ENCODE results near the gene REEP6. TPM values are rescaled to one million over a fixed set of nuclear protein-coding genes. Genes with fewer than 3 reads are reported as not detected.
A peak's percentile ranks its signal among the peaks of the same experiment; 100 is the strongest.

Gene REEP6
- total and polyA plus RNA-seq, 2 of the 4 experiments (the other 2 are of a cell fraction), result 1.3 to 2.2 TPM

DNA sequence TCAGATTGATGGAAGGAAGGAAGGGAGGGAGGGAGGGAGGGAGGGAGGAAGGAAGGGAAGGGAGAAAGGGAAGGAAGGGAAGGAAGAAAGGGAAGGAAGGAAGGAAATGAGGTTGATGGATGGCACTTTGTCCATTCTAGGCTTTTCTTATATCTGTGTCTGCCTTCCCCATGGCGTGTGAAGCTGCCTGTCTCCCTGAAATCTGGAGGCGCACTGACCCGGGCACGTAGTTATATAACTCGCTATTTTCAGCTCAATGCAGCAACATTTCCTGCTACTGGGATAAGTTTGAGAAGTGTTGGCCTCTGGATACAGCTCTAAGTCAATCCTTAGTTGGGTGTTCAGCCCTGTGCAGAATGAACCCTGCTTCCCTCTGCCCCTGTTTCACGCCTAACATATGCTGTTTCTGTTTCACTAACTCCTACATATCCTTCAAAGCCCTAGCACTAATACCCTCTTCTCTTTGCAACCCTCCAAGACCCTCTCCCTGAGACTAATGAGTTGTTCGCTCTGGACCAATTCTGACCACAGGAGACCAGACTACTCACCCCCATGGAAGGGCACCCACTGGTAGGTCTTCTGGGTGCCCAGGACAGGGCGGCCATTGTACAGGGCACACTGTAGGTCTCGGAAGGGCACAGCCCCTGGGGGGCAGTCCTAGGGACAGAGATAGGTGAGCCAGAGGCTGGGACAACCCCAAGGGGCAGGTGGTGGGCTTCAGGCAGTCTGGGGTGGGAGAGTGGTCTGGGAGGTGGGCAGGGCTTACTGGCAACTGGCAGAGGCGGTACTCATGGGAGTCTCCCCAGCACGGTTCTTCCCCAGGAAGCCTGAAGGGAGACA lies 18.8 kb downstream of the REEP6 start:
- dilution Hi-C loops (cut with HindIII; ENCODE audit: low sequenced_read_pairs, unreplicated experiment), result no loop called here
- H3K79me1 ChIP-seq (ENCODE audit: low read depth in 1 of 2, low read length in 2 of 2), result peaks cover 4 to 15% of the 10 kb centered on the region in 2 experiments; a peak in 1 of 4 replicates
- peaks cover 13% of the 10 kb centered on the region for H3K36me3 ChIP-seq (ENCODE audit: control insufficient read depth, insufficient read depth, low read length)
- in situ Hi-C loops (cut with MboI; ENCODE audit: low sequenced_read_pairs), result no loop called here
- H2BK15ac ChIP-seq (ENCODE audit: low read depth, low read length), result no peak overlapping the region
- H2AK5ac ChIP-seq (ENCODE audit: low read depth, low read length), result no peak overlapping the region
- H3K4me2 ChIP-seq (ENCODE audit: low read depth, low read length), result no peak overlapping the region
- H3K9ac ChIP-seq (ENCODE audit: low read depth, low read length), result no peak overlapping the region
- H2AK9ac ChIP-seq (replicated peaks; ENCODE audit: low read depth, low read length, poor library complexity), result peak overlapping the region; percentile 63
- POLR2A ChIA-PET (ENCODE audit: unreplicated experiment), result no interaction called here
- no peaks in the 10 kb centered on the region for H3K9me3 ChIP-seq (ENCODE audit: control insufficient read depth, insufficient read depth, low read length)
- no peak overlapping the region for H4K5ac ChIP-seq (ENCODE audit: low read depth, low read length)
- H3K9me1 ChIP-seq (ENCODE audit: insufficient read depth, low read length), result no peaks in the 10 kb centered on the region; the same call in 1 of the 2 replicates
- peaks cover 6% of the 10 kb centered on the region; the same call in 1 of the 2 replicates for H4K20me1 ChIP-seq (ENCODE audit: insufficient read depth, low read length)
- H3K27me3 ChIP-seq (ENCODE audit: control insufficient read depth, insufficient read depth, low read length), result no peaks in the 10 kb centered on the region
- no peak overlapping the region for H3K14ac ChIP-seq (replicated peaks; ENCODE audit: low read depth, low read length)
- intact Hi-C loops (cut with micrococcal nuclease), result no loop called here
- H3K4me1 ChIP-seq (ENCODE audit: control insufficient read depth, insufficient read depth, low read length), result peaks cover 6% of the 10 kb centered on the region
- H3K56ac ChIP-seq (ENCODE audit: extremely low read depth, insufficient read depth, low read length), result no peak overlapping the region
- no peak overlapping the region for H3K18ac ChIP-seq (ENCODE audit: low read depth, low read length)
- no TSS peak for BruUV-seq (replicated peaks)
- CTCF ChIA-PET, result no interaction called here
- WGBS, 2 experiments (ENCODE audit: extremely low coverage in 2 of 2, insufficient read length in 1 of 2), result 67% methylated on average over 3 of the region's 11 CpGs; no CpG with 5 or more reads in 1 of the 2 experiments
- H4K91ac ChIP-seq (ENCODE audit: insufficient read depth, low read depth, low read length), result no peak overlapping the region
- no peak overlapping the region for H2BK5ac ChIP-seq (ENCODE audit: low read depth, low read length, poor library complexity, severe bottlenecking)
- ATAC-seq (ENCODE audit: low read depth) (no peak), DNase-seq (no peak)
- H4K8ac ChIP-seq (ENCODE audit: low read depth in 2 of 2, low read length in 2 of 2), result no peak overlapping the region
- H3K4me3 ChIP-seq (ENCODE audit: insufficient read depth, low read depth, low read length), result no peak overlapping the region
- no peak overlapping the region for H3K23ac ChIP-seq (ENCODE audit: low read depth, low read length)
- no peak overlapping the region for H3K27ac ChIP-seq (ENCODE audit: insufficient read depth, low read length)
- no peak overlapping the region for H2AFZ ChIP-seq (replicated peaks; ENCODE audit: low read length, poor library complexity)
- no peak overlapping the region for H2BK120ac ChIP-seq (ENCODE audit: low read depth, low read length)
- H3K4ac ChIP-seq (ENCODE audit: low read depth, low read length), result no peak overlapping the region
- H2BK20ac ChIP-seq (ENCODE audit: low read depth, low read length), result no peak overlapping the region
- TF ChIP-seq RAD21 (IDR thresholded peaks at IDR 0.05; ENCODE audit: low read length) (no peak), FOS (IDR thresholded peaks at IDR 0.05; ENCODE audit: low read depth, low read length) (no peak), MAZ (IDR thresholded peaks at IDR 0.05; ENCODE audit: borderline replicate concordance, low read depth, low read length) (no peak), BHLHE40 (IDR thresholded peaks at IDR 0.05; ENCODE audit: low read depth, low read length) (no peak), RCOR1 (IDR thresholded peaks at IDR 0.05; ENCODE audit: insufficient replicate concordance, low read length) (no peak), CEBPB (IDR thresholded peaks at IDR 0.05; ENCODE audit: low read depth, low read length) (no peak), NFE2L2 (IDR thresholded peaks at IDR 0.05; ENCODE audit: low read depth, low read length) (no peak), CHD1 (IDR thresholded peaks at IDR 0.05; ENCODE audit: low read depth, low read length) (no peak), RFX5 (IDR thresholded peaks at IDR 0.05; ENCODE audit: low read depth, low read length) (no peak), MAFK (IDR thresholded peaks at IDR 0.05; ENCODE audit: low read depth, low read length) (no peak), SMC3 (IDR thresholded peaks at IDR 0.05; ENCODE audit: low read depth, low read length) (no peak), POLR2A (IDR thresholded peaks at IDR 0.05; ENCODE audit: low read depth, low read length) (no peak), MXI1 (IDR thresholded peaks at IDR 0.05; ENCODE audit: borderline replicate concordance, low read depth, low read length) (no peak)
- TF ChIP-seq, protein P1, sequence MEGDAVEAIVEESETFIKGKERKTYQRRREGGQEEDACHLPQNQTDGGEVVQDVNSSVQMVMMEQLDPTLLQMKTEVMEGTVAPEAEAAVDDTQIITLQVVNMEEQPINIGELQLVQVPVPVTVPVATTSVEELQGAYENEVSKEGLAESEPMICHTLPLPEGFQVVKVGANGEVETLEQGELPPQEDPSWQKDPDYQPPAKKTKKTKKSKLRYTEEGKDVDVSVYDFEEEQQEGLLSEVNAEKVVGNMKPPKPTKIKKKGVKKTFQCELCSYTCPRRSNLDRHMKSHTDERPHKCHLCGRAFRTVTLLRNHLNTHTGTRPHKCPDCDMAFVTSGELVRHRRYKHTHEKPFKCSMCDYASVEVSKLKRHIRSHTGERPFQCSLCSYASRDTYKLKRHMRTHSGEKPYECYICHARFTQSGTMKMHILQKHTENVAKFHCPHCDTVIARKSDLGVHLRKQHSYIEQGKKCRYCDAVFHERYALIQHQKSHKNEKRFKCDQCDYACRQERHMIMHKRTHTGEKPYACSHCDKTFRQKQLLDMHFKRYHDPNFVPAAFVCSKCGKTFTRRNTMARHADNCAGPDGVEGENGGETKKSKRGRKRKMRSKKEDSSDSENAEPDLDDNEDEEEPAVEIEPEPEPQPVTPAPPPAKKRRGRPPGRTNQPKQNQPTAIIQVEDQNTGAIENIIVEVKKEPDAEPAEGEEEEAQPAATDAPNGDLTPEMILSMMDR (conservative IDR thresholded peaks at IDR 0.05; ENCODE audit: low read depth, low read length), result no peak
- TF ChIP-seq, protein P2, sequence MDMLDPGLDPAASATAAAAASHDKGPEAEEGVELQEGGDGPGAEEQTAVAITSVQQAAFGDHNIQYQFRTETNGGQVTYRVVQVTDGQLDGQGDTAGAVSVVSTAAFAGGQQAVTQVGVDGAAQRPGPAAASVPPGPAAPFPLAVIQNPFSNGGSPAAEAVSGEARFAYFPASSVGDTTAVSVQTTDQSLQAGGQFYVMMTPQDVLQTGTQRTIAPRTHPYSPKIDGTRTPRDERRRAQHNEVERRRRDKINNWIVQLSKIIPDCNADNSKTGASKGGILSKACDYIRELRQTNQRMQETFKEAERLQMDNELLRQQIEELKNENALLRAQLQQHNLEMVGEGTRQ (IDR thresholded peaks at IDR 0.05; ENCODE audit: low read depth, low read length), result no peak
